ENCODE data around the gene IL3. TPM values are rescaled to one million over a fixed set of nuclear protein-coding genes. Genes with fewer than 3 reads are reported as not detected.

Gene IL3
- total and polyA plus RNA-seq, 2 donors (not counting 1 experiment from before 2014, with no cell fraction given): not detected

- no peak overlapping the region for H3K4me3 ChIP-seq (ENCODE audit: control extremely low read depth in 1 of 5, extremely low read depth in 1 of 5, insufficient read depth in 1 of 5, low read depth in 2 of 5, low read length in 4 of 5)
- H3K36me3 ChIP-seq (replicated peaks in 1 of 2; ENCODE audit: control extremely low read depth in 1 of 2, control insufficient read depth in 1 of 2, extremely low read depth in 1 of 2, insufficient read depth in 2 of 2, low read length in 1 of 2): no peaks in the 10 kb centered on the region
- H3K4me1 Mint-ChIP-seq: no peaks in the 10 kb centered on the region
- WGBS (ENCODE audit: insufficient coverage): 87% methylated on average over 9 of the region's 10 CpGs
- H3K9me3 Mint-ChIP-seq (ENCODE audit: insufficient read depth): no peaks in the 10 kb centered on the region
- POLR2A ChIA-PET: no interaction called here
- intact Hi-C loops (cut with micrococcal nuclease): no loop called here
- no peak overlapping the region for H3K27ac ChIP-seq (ENCODE audit: low read length in 2 of 2)
- no peak overlapping the region for H2AFZ ChIP-seq (ENCODE audit: insufficient read depth, low read depth, low read length, poor library complexity, severe bottlenecking)
- H4K20me1 ChIP-seq (ENCODE audit: control insufficient read depth, insufficient read depth, low read length, poor library complexity, severe bottlenecking): no peaks in the 10 kb centered on the region
- DNase-seq (no peak), ATAC-seq (ENCODE audit: low read depth) (no peak)
- H3K4me2 ChIP-seq (replicated peaks; ENCODE audit: low read depth, low read length, poor library complexity, severe bottlenecking): no peak overlapping the region
- no peak for TF ChIP-seq CTCF (IDR thresholded peaks at IDR 0.05)
- TF ChIP-seq EZH2 (IDR thresholded peaks at IDR 0.05; ENCODE audit: borderline replicate concordance, insufficient read depth, low read depth, low read length, poor library complexity, severe bottlenecking): no peak
- H3K27ac Mint-ChIP-seq: no peak overlapping the region
- H3K27me3 Mint-ChIP-seq: peaks cover 2% of the 10 kb centered on the region
- CTCF ChIA-PET: interaction anchor here (1.7 kb wide), 1 partner anchor 10 kb away, joined by 7 read pairs; no protein-coding TSS in a partner anchor
- H3K27me3 ChIP-seq (replicated peaks in 1 of 4; ENCODE audit: control extremely low read depth in 1 of 4, control insufficient read depth in 3 of 4, insufficient read depth in 4 of 4, low read length in 3 of 4): peaks cover 0 to 7% (median 0%) of the 10 kb centered on the region in 4 experiments
- H3K79me2 ChIP-seq (ENCODE audit: control insufficient read depth, insufficient read depth, low read length): no peaks in the 10 kb centered on the region
- no peak overlapping the region for H3K4me3 Mint-ChIP-seq
- H3K9me3 ChIP-seq (ENCODE audit: control extremely low read depth in 1 of 3, control insufficient read depth in 2 of 3, insufficient read depth in 1 of 3, low read length in 2 of 3): no peaks in the 10 kb centered on the region
- H3K4me1 ChIP-seq (ENCODE audit: control insufficient read depth in 2 of 2, insufficient read depth in 2 of 2, low read length in 2 of 2): no peaks in the 10 kb centered on the region
- H3K9ac ChIP-seq (ENCODE audit: low read length): no peak overlapping the region
Observed at GRCh38 chr5:132052520-132052919, 7.9 kb upstream of the IL3 start.

- H2AFZ ChIP-seq (ENCODE audit: insufficient read depth, low read depth, low read length, poor library complexity, severe bottlenecking): no peak overlapping the region
- DNase-seq (no peak), ATAC-seq (ENCODE audit: low read depth) (no peak)
- H3K36me3 ChIP-seq (replicated peaks in 1 of 2; ENCODE audit: control extremely low read depth in 1 of 2, control insufficient read depth in 1 of 2, extremely low read depth in 1 of 2, insufficient read depth in 2 of 2, low read length in 1 of 2): no peaks in the 10 kb centered on the region
- no peaks in the 10 kb centered on the region for H3K9me3 ChIP-seq (ENCODE audit: control extremely low read depth in 1 of 3, control insufficient read depth in 2 of 3, insufficient read depth in 1 of 3, low read length in 2 of 3)
- H4K20me1 ChIP-seq (ENCODE audit: control insufficient read depth, insufficient read depth, low read length, poor library complexity, severe bottlenecking): no peaks in the 10 kb centered on the region
- peaks cover 0 to 7% (median 0%) of the 10 kb centered on the region in 4 experiments for H3K27me3 ChIP-seq (replicated peaks in 1 of 4; ENCODE audit: control extremely low read depth in 1 of 4, control insufficient read depth in 3 of 4, insufficient read depth in 4 of 4, low read length in 3 of 4)
- Mint-ChIP-seq H3K27me3 (peaks cover 3% of the 10 kb centered on the region), H3K9me3 (ENCODE audit: insufficient read depth) (no peaks in the 10 kb centered on the region), H3K4me3 (no peak overlapping the region), H3K4me1 (no peaks in the 10 kb centered on the region), H3K27ac (no peak overlapping the region)
- H3K79me2 ChIP-seq (ENCODE audit: control insufficient read depth, insufficient read depth, low read length): no peaks in the 10 kb centered on the region
- ChIA-PET CTCF (interaction anchor here (0.7 to 1.7 kb wide), 3 partner anchors 8 to 10 kb away, joined by 3 to 7 read pairs (median 3); no protein-coding TSS in a partner anchor), POLR2A (no interaction called here)
- intact Hi-C loops (cut with micrococcal nuclease): no loop called here
- 80% methylated on average over 1 of the region's 4 CpGs for WGBS (ENCODE audit: insufficient coverage)
- H3K4me1 ChIP-seq (ENCODE audit: control insufficient read depth in 2 of 2, insufficient read depth in 2 of 2, low read length in 2 of 2): no peaks in the 10 kb centered on the region
- H3K9ac ChIP-seq (ENCODE audit: low read length): no peak overlapping the region
- no peak overlapping the region for H3K27ac ChIP-seq (ENCODE audit: low read length in 2 of 2)
- H3K4me2 ChIP-seq (replicated peaks; ENCODE audit: low read depth, low read length, poor library complexity, severe bottlenecking): no peak overlapping the region
- TF ChIP-seq CTCF (IDR thresholded peaks at IDR 0.05) (no peak), EZH2 (IDR thresholded peaks at IDR 0.05; ENCODE audit: borderline replicate concordance, insufficient read depth, low read depth, low read length, poor library complexity, severe bottlenecking) (no peak)
- no peak overlapping the region for H3K4me3 ChIP-seq (ENCODE audit: control extremely low read depth in 1 of 5, extremely low read depth in 1 of 5, insufficient read depth in 1 of 5, low read depth in 2 of 5, low read length in 4 of 5)
Observed at GRCh38 chr5:132053483-132053882, 7.0 kb upstream of the IL3 start.

All from B cell (primary cell).